ENCODE results near the gene HSPA9.
A peak's percentile ranks its signal among the peaks of the same experiment; 100 is the strongest.

HSPA9 gene

DNA sequence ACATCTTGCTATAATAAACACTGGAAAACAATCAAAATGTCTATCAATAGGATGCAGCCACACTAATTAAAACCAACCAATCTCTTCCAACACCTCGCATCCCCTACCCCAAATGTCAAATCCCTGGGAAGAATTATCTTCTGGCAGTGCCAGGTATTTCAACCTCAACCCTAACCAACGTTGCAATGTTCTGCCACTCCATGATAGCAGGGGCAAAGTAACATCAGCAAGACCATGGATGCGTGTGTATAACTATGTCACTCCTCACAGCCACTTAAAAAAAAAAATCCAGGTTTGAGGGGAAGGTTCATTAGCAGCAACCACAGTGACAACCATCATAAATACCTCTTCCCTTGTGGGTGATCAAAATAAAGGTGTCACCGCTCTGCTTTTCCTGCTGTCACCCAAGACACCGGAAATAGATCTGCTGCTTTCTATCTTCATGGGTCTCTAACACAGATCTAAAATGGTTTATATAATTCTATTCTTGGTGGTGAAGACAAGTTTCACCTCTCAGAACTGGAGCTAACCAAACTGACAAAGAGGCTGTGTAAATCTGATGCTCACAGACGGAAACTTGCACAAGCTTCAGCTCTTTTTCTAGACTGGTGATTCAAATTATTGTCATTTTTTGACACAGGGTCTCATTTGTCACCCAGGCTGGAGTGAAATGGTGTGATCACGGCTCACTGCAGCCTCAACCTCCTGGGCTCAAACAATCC lies 9.9 kb downstream of the HSPA9 start:
- DNase-seq (ENCODE audit: low read depth in 1 of 2, low spot score in 1 of 2) = no peak
- in situ Hi-C loops (cut with HindIII; ENCODE audit: low pct_unique_long_range_greater_than_20kb, low sequenced_read_pairs) = no loop called here
- TF ChIP-seq JUND (IDR thresholded peaks at IDR 0.05; ENCODE audit: low read depth) = no peak

DNA sequence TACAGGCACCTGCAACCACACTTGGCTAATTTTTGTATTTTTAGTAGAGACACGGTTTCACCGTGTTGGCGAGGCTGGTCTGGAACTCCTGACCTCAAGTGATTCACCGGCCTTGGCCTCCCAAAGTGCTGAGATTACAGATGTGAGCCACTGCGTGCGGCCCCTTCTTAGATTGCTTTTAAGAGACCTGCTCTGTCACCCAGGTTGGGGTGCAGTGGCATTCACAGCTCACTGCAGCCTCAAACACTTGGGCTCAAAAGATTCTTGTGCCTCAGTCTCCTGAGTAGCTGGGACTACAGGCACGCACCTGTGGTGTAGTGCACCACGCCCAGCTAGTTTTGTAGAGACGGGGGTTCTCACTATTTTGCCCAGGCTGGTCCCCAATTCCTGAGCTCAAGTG lies 11.0 kb downstream of the HSPA9 start:
- in situ Hi-C loops (cut with HindIII; ENCODE audit: low pct_unique_long_range_greater_than_20kb, low sequenced_read_pairs) = no loop called here
- no peak for DNase-seq (ENCODE audit: low read depth in 1 of 2, low spot score in 1 of 2)
- no peak for TF ChIP-seq JUND (IDR thresholded peaks at IDR 0.05; ENCODE audit: low read depth)

DNA sequence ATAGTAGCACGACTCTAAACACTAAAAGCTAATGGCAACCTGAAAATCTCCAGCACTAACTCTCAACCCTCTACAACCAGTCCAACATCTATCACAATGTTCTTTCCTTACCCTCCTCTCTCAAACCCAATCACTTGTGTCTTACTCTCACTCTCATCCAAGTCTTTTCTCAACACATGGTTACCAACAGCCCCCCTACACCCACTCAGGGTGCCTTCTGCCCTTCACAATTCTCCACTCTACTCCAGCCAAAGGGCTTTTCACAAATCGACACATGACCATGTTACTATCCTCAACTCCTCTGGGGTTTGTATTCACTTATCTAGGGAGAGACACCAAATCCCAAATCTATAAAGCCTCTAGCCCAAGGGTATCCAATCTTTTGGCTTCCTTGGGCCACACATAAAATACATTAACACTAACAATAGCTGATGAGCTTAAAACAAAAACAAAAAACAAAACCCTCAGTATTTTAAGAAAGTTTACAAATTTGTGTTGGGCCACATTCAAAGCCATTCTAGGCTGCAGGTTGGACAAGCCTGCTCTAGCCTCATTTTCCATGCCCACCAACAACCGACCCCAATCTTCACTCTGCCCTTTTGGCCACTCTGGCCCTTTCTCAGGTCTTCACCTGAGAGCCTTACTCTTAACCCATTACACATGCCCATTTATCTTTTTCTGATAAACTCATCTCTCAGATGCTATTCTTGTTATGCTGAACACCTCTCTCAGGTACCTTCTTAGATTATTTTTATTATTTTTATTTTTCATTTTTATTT lies 11.7 kb downstream of the HSPA9 start:
- in situ Hi-C loops (cut with HindIII; ENCODE audit: low pct_unique_long_range_greater_than_20kb, low sequenced_read_pairs) = no loop called here
- DNase-seq (ENCODE audit: low read depth in 1 of 2, low spot score in 1 of 2) = no peak
- no peak for TF ChIP-seq JUND (IDR thresholded peaks at IDR 0.05; ENCODE audit: low read depth)

DNA sequence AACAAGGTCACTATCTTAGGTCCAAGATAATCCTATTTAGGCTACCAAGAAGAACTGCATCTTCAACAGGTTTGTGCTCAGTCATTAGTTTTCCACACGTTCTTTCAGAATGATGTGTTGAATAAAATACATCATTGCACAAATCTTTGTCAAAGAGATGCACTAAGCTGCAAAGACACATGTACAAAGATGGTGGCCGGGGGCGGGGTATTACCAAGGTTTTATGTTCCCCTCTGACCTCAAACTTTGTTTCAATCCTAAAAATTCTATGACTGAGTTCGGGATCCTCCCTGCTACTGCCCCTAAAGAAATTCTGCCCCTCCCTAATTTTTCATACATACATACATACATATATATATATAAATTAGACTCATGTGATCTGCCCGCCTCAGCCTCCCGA lies 14.2 kb downstream of the HSPA9 start:
- in situ Hi-C loops (cut with HindIII; ENCODE audit: low pct_unique_long_range_greater_than_20kb, low sequenced_read_pairs) = no loop called here
- no peak for DNase-seq (ENCODE audit: low read depth in 1 of 2, low spot score in 1 of 2)
- no peak for TF ChIP-seq JUND (IDR thresholded peaks at IDR 0.05; ENCODE audit: low read depth)

DNA sequence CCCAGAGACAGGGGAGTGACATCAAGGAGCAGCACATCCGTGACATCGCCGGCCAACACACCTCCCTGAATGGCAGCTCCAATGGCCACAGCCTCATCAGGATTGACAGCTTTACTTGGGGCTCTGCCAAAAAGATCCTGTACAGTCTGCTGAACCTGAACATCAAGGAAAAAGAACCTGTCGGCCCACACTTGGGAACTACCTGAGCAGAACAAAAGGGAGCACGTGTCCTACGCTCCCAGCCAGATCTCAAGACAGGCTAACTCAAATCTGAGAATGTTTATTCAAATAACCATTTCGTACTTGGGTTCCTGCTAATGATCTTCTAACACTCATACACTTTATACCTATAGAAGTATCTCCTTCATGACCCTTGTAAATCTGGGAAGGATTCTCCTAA lies 15.3 kb downstream of the HSPA9 start:
- TF ChIP-seq JUND (IDR thresholded peaks at IDR 0.05; ENCODE audit: low read depth) = no peak
- in situ Hi-C loops (cut with HindIII; ENCODE audit: low pct_unique_long_range_greater_than_20kb, low sequenced_read_pairs) = no loop called here
- DNase-seq (ENCODE audit: low read depth in 1 of 2, low spot score in 1 of 2) = peak; percentile 12 to 94

DNA sequence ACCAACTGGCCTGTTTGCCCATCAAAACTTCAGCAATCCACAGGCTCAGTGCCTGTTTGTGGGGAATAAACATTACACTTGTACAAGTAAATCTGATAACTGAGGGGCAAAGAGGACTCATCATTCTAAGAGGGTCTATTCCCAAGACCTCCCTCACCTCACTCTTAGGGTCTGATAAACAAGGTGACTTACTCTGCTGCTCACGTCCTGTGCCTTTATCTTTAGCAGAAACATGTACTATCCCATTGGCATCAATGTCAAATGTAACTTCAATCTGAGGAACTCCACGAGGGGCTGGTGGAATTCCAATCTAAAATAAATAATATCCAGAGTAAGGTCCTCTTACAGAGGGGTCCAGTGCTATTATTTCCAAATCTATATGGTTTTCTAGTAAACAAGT lies 17.5 kb downstream of the HSPA9 start:
- no peak for DNase-seq (ENCODE audit: low read depth in 1 of 2, low spot score in 1 of 2)
- in situ Hi-C loops (cut with HindIII; ENCODE audit: low pct_unique_long_range_greater_than_20kb, low sequenced_read_pairs) = no loop called here

DNA sequence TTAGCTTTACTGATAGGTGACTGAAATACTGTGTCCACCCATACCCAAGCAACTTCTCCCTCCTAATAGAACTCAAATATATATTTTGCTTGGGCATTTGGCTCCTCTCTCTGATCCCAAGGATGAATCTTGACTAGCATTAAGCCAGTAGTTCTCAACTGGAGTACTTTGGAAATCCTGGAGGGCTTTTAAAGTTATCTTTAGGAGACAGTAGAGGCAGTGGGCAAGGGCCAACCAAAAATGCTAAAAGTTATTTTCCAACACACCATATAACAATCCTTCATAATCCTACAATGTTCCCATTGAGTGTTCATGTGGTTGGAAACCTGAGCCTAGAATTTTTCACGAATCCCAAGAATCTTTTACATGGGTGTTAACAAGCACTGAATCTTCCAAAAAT lies 21.1 kb downstream of the HSPA9 start:
- no peak for TF ChIP-seq JUND (IDR thresholded peaks at IDR 0.05; ENCODE audit: low read depth)
- in situ Hi-C loops (cut with HindIII; ENCODE audit: low pct_unique_long_range_greater_than_20kb, low sequenced_read_pairs) = no loop called here
- no peak for DNase-seq (ENCODE audit: low read depth in 1 of 2, low spot score in 1 of 2)

More for the DNA sequence above, 17.5 kb downstream of the HSPA9 start:
- TF ChIP-seq JUND (IDR thresholded peaks at IDR 0.05; ENCODE audit: low read depth) = no peak

DNA sequence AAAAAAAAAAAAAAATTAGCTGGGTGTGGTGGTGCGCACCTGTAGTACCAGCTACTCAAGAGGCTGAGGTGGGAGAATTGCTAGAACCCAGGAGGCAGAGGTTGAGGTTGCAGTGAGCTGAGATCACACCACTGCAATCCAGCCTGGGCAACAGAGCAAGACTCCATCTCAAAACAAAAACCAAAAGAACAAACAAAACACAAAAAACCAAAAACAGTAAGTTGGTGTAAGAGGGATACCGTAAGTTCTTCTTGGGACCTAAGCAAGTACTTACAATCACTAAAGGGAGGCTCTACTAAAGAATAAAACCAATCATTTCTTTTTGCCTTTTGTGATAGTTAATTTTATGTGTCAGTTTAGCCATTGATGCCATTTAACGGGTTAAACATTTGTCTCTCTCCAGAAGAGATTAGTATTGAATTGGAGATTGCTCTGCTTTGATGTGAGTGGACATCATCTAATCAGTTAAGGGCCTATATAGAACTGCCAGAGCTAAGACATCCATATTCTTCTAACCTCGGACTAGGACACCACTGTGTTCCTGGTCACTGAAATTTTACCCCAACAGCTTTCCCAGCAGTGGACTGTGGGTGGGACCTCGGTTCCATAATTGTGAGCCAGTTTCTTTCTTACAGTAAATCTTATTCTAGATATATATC lies 21.6 kb downstream of the HSPA9 start:
- TF ChIP-seq JUND (IDR thresholded peaks at IDR 0.05; ENCODE audit: low read depth) = no peak
- in situ Hi-C loops (cut with HindIII; ENCODE audit: low pct_unique_long_range_greater_than_20kb, low sequenced_read_pairs) = no loop called here
- DNase-seq (ENCODE audit: low read depth in 1 of 2, low spot score in 1 of 2) = no peak

DNA sequence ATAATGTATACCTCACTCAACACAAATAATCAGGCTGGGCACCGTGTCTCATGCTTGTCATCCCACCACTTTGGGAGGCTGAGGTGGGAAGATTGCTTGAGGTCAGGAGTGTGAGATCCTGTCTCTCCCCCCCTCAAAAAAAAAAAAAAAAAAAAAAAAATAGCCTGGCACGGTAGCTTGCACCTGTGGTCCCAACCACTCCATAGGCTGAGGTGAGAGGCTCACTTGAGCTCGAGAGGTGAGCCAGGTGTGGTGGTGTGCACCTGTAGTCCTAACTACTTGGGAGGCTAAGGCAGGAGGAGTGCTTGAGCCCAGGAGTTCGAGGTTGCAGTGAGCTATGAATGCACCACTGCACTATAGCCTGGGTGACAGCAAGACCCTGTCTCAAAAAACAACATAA lies 22.5 kb downstream of the HSPA9 start:
- in situ Hi-C loops (cut with HindIII; ENCODE audit: low pct_unique_long_range_greater_than_20kb, low sequenced_read_pairs) = no loop called here
- no peak for TF ChIP-seq JUND (IDR thresholded peaks at IDR 0.05; ENCODE audit: low read depth)
- DNase-seq (ENCODE audit: low read depth in 1 of 2, low spot score in 1 of 2) = no peak

DNA sequence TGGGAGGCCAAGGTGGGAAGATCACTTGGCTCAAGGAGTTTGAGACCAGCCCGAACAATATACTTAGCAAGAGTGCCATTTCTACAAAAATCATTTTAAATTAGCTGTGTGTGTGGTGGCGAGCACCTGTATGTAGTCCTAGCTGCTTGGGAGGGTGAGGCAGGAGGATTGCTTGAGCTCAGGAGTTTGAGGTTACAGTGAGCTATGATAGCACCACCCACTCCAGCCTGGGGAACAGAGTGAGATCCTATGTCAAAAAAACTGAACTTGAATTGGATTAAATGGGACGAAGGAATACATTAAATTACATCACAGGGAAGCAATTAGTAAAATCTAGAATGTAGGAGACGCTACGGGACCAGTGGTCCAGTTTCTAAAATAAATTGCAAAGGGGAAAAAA lies 25.8 kb downstream of the HSPA9 start:
- no peak for DNase-seq (ENCODE audit: low read depth in 1 of 2, low spot score in 1 of 2)
- TF ChIP-seq JUND (IDR thresholded peaks at IDR 0.05; ENCODE audit: low read depth) = no peak
- in situ Hi-C loops (cut with HindIII; ENCODE audit: low pct_unique_long_range_greater_than_20kb, low sequenced_read_pairs) = no loop called here

DNA sequence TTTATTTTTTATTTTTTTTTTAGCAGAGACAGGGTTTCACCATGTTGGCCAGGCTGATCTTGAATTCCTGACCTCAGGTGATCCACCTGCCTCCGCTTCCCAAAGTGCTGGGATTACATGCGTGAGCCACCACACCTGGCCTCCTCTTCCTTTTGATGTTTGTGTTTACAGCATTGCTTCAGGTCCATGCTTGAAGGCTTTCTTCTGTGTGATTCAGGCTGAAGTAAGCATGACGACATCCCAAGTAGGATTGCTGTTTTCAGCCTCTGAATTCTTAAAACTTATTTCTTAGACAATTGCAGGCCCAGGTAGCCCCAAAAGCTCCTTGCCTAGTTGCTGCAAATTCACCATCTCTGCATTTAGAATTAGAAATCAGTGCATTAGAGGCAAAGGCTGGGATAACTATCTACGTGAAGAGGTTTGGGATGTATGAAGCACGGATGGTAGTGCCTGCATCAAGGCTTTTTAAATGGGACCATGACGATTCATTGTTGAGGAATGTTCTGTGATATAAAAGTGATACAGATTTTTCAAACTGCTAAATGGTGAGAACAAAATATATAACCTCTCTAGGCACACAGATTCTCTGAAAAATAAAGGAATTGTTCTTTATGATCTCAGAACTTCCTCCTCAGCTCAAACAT lies 29.2 kb downstream of the HSPA9 start:
- DNase-seq (ENCODE audit: low read depth in 1 of 2, low spot score in 1 of 2) = no peak
- no peak for TF ChIP-seq JUND (IDR thresholded peaks at IDR 0.05; ENCODE audit: low read depth)
- in situ Hi-C loops (cut with HindIII; ENCODE audit: low pct_unique_long_range_greater_than_20kb, low sequenced_read_pairs) = no loop called here

DNA sequence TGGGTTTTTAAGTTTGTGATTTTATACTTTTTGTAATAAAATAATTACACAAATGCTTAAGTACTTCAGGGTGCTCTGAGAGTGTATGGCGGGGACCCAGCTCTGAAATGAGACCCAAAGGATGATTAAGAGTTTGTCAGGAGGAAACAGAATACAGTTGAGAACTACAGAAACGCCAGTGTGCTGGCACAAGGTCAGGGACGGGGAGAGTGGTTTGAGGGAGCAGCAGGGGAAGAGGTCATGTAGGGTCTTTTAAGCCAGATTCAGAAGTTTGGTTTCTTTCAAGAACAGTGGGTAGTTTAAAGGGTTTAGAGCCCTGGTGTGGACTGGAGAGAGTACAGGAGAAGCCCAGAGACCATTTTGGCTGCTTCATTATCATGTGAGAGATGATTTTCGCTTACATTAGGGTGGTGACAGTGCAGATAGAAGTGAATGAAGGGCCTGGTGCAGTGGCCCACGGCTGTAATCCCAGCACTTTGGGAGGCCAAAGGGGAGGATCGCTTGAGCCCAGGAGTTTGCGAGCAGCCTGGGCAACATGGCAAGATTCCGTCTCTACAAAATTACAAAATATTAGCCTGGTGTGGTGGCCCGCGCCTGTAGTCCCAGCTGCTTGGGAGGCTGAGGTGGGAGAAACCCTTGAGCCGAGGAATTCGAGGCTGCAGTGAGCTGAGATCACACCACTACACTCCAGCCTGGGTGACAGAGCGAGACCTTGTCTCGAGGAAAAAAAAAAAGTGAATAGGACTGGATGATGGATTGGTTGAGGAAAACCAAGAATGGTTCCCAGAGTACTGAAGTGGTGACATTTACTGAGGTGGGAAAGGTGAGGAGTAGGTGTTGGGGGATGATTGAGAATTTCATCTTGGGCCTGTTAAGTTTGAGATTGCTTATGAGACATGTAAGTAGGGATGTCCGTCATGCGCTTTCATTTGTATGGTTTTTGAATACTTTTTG lies 30.7 kb downstream of the HSPA9 start:
- no peak for DNase-seq (ENCODE audit: low read depth in 1 of 2, low spot score in 1 of 2)
- in situ Hi-C loops (cut with HindIII; ENCODE audit: low pct_unique_long_range_greater_than_20kb, low sequenced_read_pairs) = no loop called here
- no peak for TF ChIP-seq JUND (IDR thresholded peaks at IDR 0.05; ENCODE audit: low read depth)

All from T47D (cell line).